Epithelial cell of proximal tubule (primary cell): ENCODE measurements around the gene SH3RF3. TPM values are rescaled to one million over a fixed set of nuclear protein-coding genes. Genes with fewer than 3 reads are reported as not detected.

Experiments
- DNase-seq: peaks from one replicate; pipeline ENCODE4 v3.0.0-alpha.2; 2011; ENCODE audit warnings: low read depth
- H3K4me3 ChIP-seq: 2 replicates; pipeline ENCODE4 v1.5.1; 2011; ENCODE audit warnings: low read depth, mild to moderate bottlenecking, low read length
- total RNA-seq: library from RNA; depleted of rRNA; stranded (reverse); fragments of >200 nt; gene quantifications from 2 replicates; pipeline ENCODE4 v1.2.3, GENCODE V29; 2015
- TF ChIP-seq, protein P1 (sequence below): conservative IDR thresholded peaks from 2 replicates; pipeline ENCODE4 v1.5.1; 2012; ENCODE audit warnings: low read depth, mild to moderate bottlenecking, low read length

Gene SH3RF3
- total RNA-seq, 1 donor from 2014 or later = 1.7 TPM

DNA sequence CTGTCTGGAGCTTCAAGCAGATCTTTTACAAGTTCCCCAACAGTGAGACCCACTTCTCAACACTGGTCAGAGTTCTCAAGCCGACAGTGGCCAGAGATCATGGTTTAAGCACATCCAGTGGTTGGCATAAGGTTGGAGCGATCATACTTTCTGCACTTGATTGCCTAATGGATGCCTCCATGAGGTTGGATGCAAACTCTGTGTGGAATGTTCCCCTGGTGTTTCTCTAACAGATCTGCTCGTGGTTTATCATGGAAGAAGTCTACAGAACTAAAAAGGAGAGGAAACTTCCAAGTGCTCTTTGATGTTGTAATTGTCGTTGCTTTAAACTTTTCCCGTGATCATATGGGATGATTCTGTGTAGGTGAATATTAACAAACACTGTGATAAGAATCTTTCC lies 60.7 kb downstream of the SH3RF3 start:
- no peak overlapping the region for H3K4me3 ChIP-seq
- TF ChIP-seq, protein P1, sequence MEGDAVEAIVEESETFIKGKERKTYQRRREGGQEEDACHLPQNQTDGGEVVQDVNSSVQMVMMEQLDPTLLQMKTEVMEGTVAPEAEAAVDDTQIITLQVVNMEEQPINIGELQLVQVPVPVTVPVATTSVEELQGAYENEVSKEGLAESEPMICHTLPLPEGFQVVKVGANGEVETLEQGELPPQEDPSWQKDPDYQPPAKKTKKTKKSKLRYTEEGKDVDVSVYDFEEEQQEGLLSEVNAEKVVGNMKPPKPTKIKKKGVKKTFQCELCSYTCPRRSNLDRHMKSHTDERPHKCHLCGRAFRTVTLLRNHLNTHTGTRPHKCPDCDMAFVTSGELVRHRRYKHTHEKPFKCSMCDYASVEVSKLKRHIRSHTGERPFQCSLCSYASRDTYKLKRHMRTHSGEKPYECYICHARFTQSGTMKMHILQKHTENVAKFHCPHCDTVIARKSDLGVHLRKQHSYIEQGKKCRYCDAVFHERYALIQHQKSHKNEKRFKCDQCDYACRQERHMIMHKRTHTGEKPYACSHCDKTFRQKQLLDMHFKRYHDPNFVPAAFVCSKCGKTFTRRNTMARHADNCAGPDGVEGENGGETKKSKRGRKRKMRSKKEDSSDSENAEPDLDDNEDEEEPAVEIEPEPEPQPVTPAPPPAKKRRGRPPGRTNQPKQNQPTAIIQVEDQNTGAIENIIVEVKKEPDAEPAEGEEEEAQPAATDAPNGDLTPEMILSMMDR = no peak
- DNase-seq = no peak

DNA sequence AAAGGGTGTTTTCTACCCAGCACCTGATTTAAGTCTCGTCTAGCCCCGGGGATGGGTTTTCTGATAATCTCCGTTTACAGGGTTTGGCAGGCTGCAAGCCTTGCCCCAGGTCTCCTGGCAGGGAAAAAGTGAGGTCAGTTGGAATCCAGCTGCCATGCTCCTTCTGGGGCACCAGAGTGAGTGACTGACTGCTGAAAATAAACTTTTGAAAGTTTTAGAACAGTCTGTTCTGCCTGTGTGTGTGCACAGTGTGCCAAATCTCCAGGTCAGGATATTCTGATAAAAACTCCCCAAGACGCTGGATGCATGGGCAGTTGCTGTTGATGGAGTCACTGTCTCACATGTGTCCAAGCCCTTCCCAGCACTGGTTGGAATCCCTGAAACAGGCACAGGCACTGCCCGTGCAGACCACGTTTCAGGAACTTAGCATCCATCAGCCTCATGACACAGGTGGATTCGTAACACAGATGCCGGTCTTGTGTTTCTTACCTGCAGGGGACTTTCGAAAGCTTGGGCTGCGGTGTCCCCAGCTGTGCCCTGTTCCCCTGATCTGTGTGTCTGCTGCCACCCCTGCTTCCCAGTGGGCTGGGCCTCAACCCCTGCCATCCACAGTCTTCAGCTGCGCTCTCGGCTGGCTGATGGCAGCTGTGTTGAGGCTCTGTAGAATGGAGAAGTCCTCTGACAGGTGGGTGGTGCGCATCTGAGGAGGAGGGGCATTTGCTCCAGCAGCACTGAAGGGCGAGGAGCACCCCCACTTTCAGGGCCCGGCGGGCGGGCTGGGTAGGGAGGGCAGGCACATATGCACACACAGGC lies 65.0 kb downstream of the SH3RF3 start:
- DNase-seq = no peak
- TF ChIP-seq, protein P1 = no peak
- no peak overlapping the region for H3K4me3 ChIP-seq

DNA sequence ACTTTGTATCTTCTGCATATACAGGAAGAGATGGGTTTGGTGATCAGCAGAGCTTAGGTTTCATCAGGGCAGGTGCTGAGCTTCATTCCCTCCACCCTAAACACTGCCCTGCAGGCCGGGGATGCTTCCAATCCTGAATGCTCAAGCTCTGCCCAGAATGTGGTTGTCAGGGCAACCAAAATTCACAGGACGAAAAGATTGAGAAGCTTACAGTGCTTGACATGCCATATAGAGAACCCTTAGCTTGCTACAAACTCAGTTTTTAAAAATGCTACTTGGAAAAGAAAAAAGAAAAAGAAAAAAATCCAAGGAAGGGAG lies 65.6 kb downstream of the SH3RF3 start:
- no peak overlapping the region for H3K4me3 ChIP-seq
- TF ChIP-seq, protein P1 = no peak
- DNase-seq = no peak

DNA sequence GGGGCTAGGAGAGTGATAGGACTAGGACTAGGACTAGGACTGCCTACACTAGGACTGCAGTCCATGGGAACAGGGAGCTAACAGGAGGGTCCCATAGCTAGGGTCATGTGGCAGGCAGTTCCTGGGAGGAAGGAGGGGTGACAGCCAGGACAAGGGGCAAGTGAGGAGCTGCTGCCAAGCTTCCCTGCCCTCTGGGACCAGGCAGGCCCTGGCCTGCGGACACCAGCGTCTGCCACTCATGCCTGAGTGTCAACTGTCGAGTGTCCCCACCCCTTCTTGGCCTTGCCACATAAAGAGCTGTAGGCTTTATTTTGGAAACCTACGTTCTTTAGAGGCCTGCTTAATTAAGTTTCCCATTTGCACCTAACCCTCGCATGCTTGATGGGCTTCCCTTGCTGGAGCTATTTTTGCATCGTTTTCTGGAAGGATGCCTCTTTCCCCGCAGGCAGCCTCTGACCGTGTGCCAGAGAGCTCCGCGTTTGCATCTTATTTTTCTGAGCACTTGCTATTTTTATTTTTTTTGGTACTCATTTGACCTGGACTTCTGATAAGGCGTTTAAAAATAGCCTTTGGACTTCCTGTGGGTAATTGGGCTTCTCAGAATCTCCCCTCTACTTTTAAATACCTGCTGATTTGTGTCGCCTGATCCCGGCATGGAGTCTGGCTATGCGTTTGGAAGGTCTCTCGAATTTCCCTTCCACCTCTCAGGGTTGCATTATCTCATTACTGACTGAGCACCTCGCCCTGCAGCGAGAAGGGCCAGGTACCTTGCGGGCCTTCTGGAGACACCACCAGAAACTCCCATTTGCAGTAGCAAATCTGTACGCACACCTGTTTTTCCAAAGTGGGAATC lies 66.4 kb downstream of the SH3RF3 start:
- TF ChIP-seq, protein P1 = no peak
- no peak overlapping the region for H3K4me3 ChIP-seq
- DNase-seq = no peak

DNA sequence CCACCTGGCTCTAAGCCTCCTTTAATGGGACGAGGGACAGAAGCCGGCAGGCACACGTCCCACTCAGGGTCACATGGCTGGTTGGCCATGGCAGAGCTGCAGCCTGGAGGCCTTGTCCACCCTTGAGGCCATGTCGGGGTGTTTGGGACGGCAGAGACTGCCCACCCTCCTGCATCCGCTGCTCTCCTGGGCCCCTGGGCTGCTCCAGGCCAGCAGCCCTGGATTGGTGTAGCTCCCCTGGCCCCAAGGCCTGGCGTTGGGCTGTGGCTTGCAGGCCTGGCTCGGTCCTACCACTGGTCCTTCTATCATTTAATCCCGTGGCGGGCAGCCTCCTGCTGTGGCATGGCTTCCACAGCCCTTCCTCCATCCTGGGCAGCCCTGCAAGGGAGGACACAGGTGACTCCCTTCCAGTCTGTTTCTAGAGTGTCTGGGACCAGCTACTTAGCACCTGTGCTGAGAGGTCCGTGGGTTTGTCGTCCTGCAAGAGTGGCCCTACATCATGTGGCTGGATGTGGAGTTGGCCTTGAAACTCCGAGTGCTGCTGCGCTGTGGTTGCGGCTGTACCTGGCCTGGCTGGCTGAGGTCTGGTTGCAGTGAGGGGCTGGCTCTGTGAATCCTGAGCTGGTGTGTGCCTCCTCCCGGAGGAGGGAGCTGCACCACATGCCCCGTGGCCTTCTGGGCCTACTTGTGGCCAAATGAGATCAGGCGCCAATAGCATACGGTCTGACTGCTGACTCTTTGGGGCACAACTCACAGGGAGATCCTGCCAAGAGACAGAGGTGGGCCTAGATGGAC lies 67.3 kb downstream of the SH3RF3 start:
- H3K4me3 ChIP-seq = no peak overlapping the region
- DNase-seq = no peak
- TF ChIP-seq, protein P1 = no peak

DNA sequence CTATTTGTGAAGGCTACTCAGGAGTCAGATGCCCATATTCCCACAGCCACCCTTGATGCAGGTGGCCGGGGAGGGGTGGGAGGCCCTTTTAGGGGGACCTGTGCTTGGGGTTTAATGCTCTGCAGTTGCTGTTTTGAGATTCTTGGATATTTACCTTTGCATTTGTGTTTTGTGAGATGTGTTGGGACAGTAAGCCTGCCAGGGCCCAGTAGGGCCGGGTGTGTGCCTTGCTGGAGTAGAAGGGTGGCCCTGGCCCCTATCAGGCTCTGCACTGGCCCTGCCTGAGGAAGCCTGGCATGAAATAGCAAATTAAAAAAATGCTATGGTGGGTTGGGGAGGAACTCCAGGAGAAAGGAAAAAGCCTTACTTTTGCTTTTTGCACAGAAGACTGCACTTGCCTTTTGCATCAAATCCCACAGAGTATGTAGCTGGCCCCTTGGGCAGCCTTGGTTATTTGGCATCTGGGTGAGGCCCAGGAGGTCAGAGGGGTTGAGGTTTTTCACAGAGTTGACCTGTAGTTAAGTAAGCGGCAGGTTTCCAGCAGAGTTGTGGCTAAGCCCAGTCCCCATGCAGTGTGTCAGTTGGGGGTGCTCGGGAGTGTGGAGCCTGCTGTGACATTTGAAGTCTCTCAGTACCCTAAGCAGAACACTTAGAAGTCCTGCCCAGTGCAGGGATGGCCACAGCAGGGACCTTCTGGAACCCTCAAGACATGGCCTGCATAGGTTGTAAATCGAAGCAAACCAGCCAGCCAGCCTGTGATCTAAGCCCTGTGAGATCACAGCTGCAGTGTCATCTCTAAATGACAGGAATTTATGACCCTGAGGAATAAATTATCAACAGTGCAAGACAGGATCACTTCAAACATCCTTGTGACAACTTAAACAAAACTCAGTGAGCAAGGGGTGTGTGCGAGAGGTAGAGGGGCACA lies 68.8 kb downstream of the SH3RF3 start:
- DNase-seq = no peak
- H3K4me3 ChIP-seq = no peak overlapping the region
- TF ChIP-seq, protein P1 = no peak
